GM19240 (cell line): ENCODE data around the gene ASPHD1.
"Not testable (repeated sequence)": the region's sequence is repeated elsewhere in the genome, so short reads cannot be mapped to it uniquely, and the experiment has no call there.

Experiments used
- DNase-seq: peaks from one replicate; pipeline ENCODE4 v3.0.0; 2011; ENCODE audit warnings: low spot score; ENCODE audit not compliant: insufficient read length

Gene ASPHD1

DNA sequence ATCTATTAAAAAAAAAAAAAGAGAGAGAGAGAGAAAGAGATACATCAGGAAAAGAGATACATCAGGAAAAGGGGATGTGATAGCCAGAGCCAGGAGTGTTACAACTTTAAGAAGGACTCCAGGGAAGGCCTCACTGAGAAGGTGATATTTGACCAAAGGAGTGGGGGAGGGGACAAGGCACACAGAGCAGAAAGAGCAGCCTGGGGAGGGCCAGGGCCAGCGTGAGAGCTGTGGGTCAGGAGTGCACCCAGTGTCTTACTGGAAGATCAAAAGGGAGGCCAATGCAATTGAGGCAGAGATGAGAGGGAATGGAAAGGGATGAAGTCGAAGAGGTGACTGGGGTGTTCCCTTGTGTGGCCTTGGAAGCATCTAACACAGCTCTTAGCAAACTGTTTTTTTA is 7.7 kb downstream of the ASPHD1 start:
- DNase-seq: no peak

GRCh38 chr16:29908719-29909220 is 8.5 kb downstream of the ASPHD1 start:
- DNase-seq: no peak

GRCh38 chr16:29909391-29909790 is 9.1 kb downstream of the ASPHD1 start:
- no peak for DNase-seq

GRCh38 chr16:29909851-29910250 is 9.6 kb downstream of the ASPHD1 start:
- DNase-seq: not testable (repeated sequence)

GRCh38 chr16:29910819-29911675 is 10.8 kb downstream of the ASPHD1 start:
- no peak for DNase-seq

DNA sequence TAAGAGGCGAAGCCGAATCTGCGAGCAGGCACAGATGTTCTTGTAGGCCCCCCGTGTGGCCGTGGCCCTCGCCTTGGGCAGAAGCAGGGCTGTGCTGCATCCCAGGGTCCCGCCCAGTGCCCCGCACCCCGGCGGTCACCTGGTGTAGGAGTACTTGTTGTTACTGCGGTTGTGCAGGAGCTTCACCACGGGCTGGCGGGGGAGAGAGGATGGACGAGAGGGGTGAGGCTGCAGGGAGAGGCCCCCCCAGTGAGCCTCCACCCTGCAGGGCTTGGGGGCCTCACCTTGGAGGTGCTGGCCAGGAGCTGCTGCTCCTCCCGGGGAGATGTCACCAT is 11.4 kb downstream of the ASPHD1 start:
- no peak for DNase-seq

GRCh38 chr16:29912087-29912486 is 11.8 kb downstream of the ASPHD1 start:
- DNase-seq: no peak

DNA sequence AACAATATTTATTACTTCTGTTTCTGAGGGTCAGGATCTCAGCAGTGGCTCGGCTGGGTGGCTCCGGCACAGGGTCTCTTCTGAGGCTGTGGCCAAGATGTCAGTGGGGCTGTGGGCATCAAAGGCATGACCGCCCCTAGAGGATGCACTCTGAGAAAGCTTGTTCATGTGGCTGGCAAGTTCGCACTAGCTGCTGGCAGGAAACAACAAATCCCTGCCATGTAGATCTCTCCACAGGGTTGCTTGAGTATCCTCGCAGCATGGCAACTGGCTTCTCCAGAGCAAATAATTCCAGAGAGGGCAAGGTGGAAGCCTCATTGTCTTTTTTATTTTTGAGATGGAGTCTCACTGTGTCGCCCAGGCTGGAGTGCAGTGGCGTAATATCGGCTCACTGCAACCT is 13.2 kb downstream of the ASPHD1 start:
- no peak for DNase-seq

DNA sequence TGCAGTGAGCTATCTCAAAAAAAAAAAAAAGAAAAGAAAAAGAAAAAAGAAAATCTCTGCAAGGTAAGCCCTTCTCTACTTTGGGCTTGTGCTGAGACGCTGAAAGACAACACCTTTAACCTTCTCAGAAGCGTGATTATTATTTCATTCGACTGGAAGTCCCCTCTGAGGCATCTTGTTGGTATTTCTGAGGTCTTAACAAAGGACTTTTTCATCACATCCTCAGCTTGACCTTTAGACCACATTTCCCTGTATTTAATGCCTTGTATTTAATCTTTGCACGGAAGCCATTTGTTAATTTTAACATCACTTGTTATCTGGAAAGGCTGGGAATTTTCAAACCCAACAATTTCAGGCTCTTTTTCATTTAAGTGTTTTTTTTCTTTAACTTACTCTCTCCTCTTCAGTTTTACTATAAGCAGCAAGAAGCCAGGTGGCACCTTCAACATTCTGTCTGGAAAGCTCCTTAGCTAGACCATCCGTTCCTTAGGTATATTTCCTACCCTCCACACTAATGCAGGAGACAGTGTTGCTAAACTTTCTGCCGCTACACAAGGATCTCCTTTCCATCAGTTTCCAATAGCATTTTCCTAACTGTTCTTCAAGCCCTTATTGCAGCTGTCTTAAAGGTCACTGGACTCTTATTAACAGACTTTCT is 15.4 kb downstream of the ASPHD1 start:
- DNase-seq: no peak

GRCh38 chr16:29916979-29917378 is 16.7 kb downstream of the ASPHD1 start:
- DNase-seq: no peak

GRCh38 chr16:29920288-29921033 is 20.2 kb downstream of the ASPHD1 start:
- DNase-seq: no peak

- no peak for DNase-seq
These were observed 20.7 kb downstream of the ASPHD1 start for GRCh38 chr16:29921034-29921385.

GRCh38 chr16:29922326-29922725 is 22.0 kb downstream of the ASPHD1 start:
- DNase-seq: no peak

- no peak for DNase-seq
These were observed 22.8 kb downstream of the ASPHD1 start for GRCh38 chr16:29922986-29923501.

DNA sequence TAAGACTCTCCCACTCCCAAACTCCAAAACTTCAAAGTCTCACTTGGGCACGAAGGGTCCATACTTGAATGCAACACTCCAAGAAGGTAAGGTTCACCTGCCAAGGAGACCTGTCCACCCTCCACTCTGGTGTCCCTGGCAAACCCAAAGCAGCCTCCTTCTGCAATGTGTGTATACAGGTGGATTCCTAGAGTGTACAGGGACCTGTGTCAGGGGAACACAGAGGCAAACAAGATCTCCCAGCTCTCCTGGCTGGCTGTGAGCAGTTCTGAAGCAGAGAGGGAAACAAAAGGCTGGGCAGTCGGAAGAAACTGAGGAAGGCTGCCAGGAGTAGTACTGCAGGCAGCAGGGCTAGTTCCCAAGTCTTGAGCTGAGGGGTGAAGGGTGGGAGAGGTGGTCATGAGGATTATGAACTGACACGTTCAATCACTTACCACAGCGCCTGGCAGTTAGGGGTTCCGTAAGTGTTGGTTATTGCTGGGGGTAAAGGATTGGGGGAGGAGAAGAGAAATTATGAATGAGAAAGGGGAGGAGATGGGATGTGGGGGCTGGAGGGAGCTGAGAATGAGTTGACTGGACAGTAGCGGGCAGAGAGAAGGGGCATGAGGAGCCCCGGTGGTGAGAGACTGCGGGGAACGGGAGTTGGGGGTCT is 24.9 kb downstream of the ASPHD1 start:
- DNase-seq: no peak

DNA sequence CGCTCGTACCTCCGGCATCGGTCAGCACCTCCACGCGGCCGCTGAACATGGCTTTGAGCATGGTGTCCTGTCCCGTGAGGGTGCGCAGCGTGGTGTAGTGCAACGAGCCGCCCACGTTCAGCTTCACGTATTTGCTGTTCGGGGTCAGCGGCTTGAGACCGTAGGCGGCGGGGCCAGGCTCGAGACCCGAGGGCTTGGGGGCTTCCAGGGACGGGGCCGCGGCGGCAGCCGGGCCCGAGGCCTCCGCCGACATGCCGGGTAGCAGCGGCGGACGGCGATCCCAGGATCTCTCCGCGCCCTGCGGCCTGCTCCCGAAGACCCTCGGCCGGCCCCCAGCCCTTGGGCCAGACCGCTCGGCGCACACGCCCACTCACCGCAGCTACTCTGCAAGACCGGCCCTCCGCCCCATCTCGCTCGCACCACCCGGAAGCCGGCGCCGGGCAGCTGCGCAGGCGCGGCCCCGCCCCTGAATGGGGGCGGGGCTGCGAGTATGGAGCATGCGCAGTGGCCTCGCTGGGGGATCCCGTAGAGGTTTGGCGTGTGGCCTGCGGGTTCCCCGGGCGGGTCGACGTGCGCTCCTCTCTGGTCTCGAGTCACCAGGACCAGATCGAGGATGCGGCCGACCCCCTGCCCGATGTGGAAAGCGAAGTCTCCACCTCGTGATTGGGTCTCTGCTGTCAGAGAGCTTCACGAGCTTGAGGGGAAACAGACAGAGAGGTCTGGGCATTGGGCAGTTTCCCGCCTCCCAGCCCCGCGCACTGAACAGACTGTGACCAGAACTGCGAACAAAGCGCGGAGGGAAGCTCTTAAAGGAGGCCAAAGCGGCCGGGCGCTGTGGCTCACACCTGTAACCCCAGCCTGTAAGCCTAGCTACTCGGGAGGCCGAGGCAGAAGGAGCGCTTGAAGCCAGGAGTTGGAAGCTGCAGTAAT is 25.8 kb downstream of the ASPHD1 start, which contains the start of gene KCTD13:
KCTD13 (minus strand) TSS at position 446 of the 930 bp plus-strand sequence; CDS start at position 253, 193 bp downstream.
- DNase-seq: peak; percentile 94

DNA sequence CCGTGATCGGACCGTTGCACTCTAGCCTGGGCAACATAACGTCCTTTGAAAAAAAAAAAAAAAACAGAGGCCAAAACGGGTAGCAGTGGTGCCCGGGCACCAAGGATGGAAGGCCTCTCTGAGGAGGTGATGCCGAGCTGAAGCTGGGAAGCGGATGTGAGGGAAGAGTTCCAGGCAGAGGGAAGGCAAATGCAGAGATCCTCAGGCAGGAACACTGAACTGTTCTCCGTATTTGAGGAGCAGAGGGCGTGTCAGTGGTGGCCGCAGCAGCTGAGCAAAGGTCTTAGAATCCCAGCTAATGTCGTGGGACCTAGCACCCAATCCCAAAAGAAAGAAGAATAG is 26.4 kb downstream of the ASPHD1 start:
- no peak for DNase-seq

- DNase-seq: no peak
These were observed 27.0 kb downstream of the ASPHD1 start for GRCh38 chr16:29927070-29927905.

DNA sequence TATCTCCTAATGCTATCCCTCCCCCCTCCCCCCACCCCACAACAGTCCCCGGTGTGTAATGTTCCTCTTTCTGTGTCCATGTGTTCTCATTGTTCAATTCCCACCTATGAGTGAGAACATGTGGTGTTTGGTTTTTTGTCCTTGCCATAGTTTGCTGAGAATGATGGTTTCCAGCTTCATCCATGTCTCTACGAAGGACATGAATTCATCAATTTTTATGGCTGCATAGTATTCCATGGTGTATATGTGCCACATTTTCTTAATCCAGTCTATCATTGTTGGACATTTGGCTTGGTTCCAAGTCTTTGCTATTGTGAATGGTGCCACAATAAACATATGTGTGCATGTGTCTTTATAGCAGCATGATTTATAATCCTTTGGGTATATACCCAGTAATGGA is 31.5 kb downstream of the ASPHD1 start:
- not testable (repeated sequence) for DNase-seq
